Transverse colon (tissue), 3 donors: ENCODE data around the gene CDKN1A.

Experiments used
- CTCF ChIP-seq, 5 experiments: fragments of 200-600 bp in 3 of 5; fragments of 450-650 bp in 2 of 5; sonication (generic) in 3 of 5; IDR thresholded peaks; 1 replicate in 2 of 5; 2 replicates in 3 of 5; pipeline ENCODE4 v1.5.1; 2016 to 2017; ENCODE audit warnings: antibody characterized with exemption in 5 of 5, inconsistent platforms in 3 of 5, mild to moderate bottlenecking in 2 of 5, moderate library complexity in 1 of 5
- POLR2A ChIP-seq: fragments of 450-650 bp; IDR thresholded peaks from one replicate; pipeline ENCODE4 v1.6.1; 2016; ENCODE audit warnings: antibody characterized with exemption, mild to moderate bottlenecking, moderate library complexity

DNA sequence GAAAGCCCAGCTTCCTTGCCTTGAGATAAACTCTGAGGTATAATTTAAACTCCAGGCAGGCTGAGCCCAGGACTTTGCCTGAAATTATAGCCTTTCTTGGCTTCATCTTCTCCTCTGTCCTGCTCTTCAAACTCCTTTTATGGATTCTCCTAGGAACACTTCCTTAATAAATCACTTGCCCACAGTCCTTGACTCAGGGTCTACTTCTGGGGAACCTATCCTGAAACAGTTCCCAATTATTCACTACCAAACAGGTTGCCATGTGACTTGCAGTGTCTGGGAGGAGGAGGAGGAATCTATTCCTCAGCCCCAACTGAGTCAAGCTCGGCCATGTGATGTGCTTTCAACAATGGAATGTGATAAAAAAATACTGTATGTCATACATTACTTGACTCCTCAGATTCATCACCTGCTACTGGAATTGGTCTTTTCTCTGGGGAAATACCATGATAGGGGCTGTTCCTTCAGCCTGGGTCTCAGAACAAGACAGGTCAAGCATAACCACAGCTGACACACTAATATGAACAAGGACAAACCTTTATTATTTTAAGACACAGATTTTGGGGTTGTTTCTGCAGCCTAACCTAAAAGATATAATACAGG, 20.5 kb upstream of the CDKN1A start:
- no peak for TF ChIP-seq CTCF (IDR thresholded peaks at IDR 0.05)
- no peak for TF ChIP-seq POLR2A
